Astrocyte of the spinal cord (primary cell): ENCODE measurements around the gene CLEC19A.

ENCODE experiments used
- DNase-seq: peaks from one replicate; pipeline ENCODE4 v3.0.0; 2011; ENCODE audit warnings: low read depth, low spot score
- H3K4me3 ChIP-seq: 2 replicates; pipeline ENCODE4 v1.5.1; 2011; ENCODE audit warnings: low read depth, mild to moderate bottlenecking, low read length, moderate library complexity
- CTCF ChIP-seq: IDR thresholded peaks from 2 replicates; pipeline ENCODE4 v1.5.1; 2012; ENCODE audit warnings: low read depth, mild to moderate bottlenecking, low read length, inconsistent platforms
- in situ Hi-C: cut with HindIII; loops from 2 replicates; pipeline ENCODE4 v1.10.0; 2017; ENCODE audit warnings: low sequenced_read_pairs

The CLEC19A gene

GRCh38 chr16:19323596-19323995 lies 38.1 kb downstream of the CLEC19A start:
- in situ Hi-C loops, result no loop called here
- H3K4me3 ChIP-seq, result no peak overlapping the region
- DNase-seq, result no peak
- TF ChIP-seq CTCF, result no peak

- H3K4me3 ChIP-seq, result no peak overlapping the region
- no peak for TF ChIP-seq CTCF
- DNase-seq, result no peak
- in situ Hi-C loops, result no loop called here
Measured at GRCh38 chr16:19328364-19328763, 42.8 kb downstream of the CLEC19A start.

GRCh38 chr16:19329932-19330331 lies 44.4 kb downstream of the CLEC19A start:
- in situ Hi-C loops, result no loop called here

GRCh38 chr16:19330841-19331397 lies 45.4 kb downstream of the CLEC19A start:
- no peak overlapping the region for H3K4me3 ChIP-seq
- in situ Hi-C loops, result no loop called here
- peak; percentile 3 for TF ChIP-seq CTCF
- DNase-seq, result peak; percentile 64

More at GRCh38 chr16:19329932-19330331, 44.4 kb downstream of the CLEC19A start:
- DNase-seq, result no peak
- no peak for TF ChIP-seq CTCF
- H3K4me3 ChIP-seq, result no peak overlapping the region

- H3K4me3 ChIP-seq, result no peak overlapping the region
- no peak for TF ChIP-seq CTCF
- DNase-seq, result no peak
- in situ Hi-C loops, result no loop called here
Measured at GRCh38 chr16:19331794-19332193, 46.3 kb downstream of the CLEC19A start.

- no peak for TF ChIP-seq CTCF
- DNase-seq, result no peak
- in situ Hi-C loops, result no loop called here
- H3K4me3 ChIP-seq, result no peak overlapping the region
Measured at GRCh38 chr16:19338335-19338734, 52.8 kb downstream of the CLEC19A start.
